ENCODE data around the gene PLEKHA5. TPM values are rescaled to one million over a fixed set of nuclear protein-coding genes. Genes with fewer than 3 reads are reported as not detected.

PLEKHA5 gene
- total RNA-seq, 4 donors from 2014 or later: 26.9 to 78.0 (median 39.6) TPM

- H3K9me3 ChIP-seq: no peaks in the 10 kb centered on the region
- TF ChIP-seq, protein P1, sequence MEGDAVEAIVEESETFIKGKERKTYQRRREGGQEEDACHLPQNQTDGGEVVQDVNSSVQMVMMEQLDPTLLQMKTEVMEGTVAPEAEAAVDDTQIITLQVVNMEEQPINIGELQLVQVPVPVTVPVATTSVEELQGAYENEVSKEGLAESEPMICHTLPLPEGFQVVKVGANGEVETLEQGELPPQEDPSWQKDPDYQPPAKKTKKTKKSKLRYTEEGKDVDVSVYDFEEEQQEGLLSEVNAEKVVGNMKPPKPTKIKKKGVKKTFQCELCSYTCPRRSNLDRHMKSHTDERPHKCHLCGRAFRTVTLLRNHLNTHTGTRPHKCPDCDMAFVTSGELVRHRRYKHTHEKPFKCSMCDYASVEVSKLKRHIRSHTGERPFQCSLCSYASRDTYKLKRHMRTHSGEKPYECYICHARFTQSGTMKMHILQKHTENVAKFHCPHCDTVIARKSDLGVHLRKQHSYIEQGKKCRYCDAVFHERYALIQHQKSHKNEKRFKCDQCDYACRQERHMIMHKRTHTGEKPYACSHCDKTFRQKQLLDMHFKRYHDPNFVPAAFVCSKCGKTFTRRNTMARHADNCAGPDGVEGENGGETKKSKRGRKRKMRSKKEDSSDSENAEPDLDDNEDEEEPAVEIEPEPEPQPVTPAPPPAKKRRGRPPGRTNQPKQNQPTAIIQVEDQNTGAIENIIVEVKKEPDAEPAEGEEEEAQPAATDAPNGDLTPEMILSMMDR (IDR thresholded peaks at IDR 0.05): no peak
- TF ChIP-seq POLR2AphosphoS5 (IDR thresholded peaks at IDR 0.05) (no peak), EP300 (IDR thresholded peaks at IDR 0.05; ENCODE audit: low read depth) (no peak), POLR2A (IDR thresholded peaks at IDR 0.05) (no peak)
These were observed 117.4 kb downstream of the PLEKHA5 start for GRCh38 chr12:19246933-19247332.

GRCh38 chr12:19248929-19249602, 119.5 kb downstream of the PLEKHA5 start:
- Histone ChIP-seq H3K4me1 (peaks cover 0 to 5% (median 2%) of the 10 kb centered on the region in 4 donors), H3K4me3 (no peak overlapping the region), H3K36me3 (no peaks in the 10 kb centered on the region), H3K27ac (no peak overlapping the region), H3K9me3 (no peaks in the 10 kb centered on the region), H3K27me3 (no peaks in the 10 kb centered on the region)
- intact Hi-C loops (cut with DNase I; ENCODE audit: low total_unique reads) (no loop called here), in situ Hi-C loops (cut with MboI; ENCODE audit: low pct_ligation_motif_present in 1 of 4, low pct_unique_long_range_greater_than_20kb in 1 of 4, low sequenced_read_pairs in 3 of 4) (no loop called here)
- DNase-seq: no peak
- TF ChIP-seq, protein P1 (IDR thresholded peaks at IDR 0.05): no peak
- TF ChIP-seq POLR2AphosphoS5 (IDR thresholded peaks at IDR 0.05): no peak
- no peak for TF ChIP-seq EP300 (IDR thresholded peaks at IDR 0.05; ENCODE audit: low read depth)
- TF ChIP-seq POLR2A (IDR thresholded peaks at IDR 0.05): no peak
- 74 to 81% methylated on average over 3 of the region's 3 CpGs for WGBS, 2 donors (ENCODE audit: low coverage in 1 of 2)

More at GRCh38 chr12:19246933-19247332, 117.4 kb downstream of the PLEKHA5 start:
- H3K36me3 ChIP-seq: no peaks in the 10 kb centered on the region
- no peak for DNase-seq
- peaks cover 0 to 7% (median 3%) of the 10 kb centered on the region in 4 donors for H3K4me1 ChIP-seq
- intact Hi-C loops (cut with DNase I; ENCODE audit: low total_unique reads): no loop called here
- no peaks in the 10 kb centered on the region for H3K27me3 ChIP-seq
- no peak overlapping the region for H3K27ac ChIP-seq
- H3K4me3 ChIP-seq: no peak overlapping the region
- WGBS, 2 donors (ENCODE audit: low coverage in 1 of 2): 76 to 84% methylated on average over 2 to 4 of the region's 4 CpGs
- in situ Hi-C loops (cut with MboI; ENCODE audit: low pct_ligation_motif_present in 1 of 4, low pct_unique_long_range_greater_than_20kb in 1 of 4, low sequenced_read_pairs in 3 of 4): no loop called here

DNA sequence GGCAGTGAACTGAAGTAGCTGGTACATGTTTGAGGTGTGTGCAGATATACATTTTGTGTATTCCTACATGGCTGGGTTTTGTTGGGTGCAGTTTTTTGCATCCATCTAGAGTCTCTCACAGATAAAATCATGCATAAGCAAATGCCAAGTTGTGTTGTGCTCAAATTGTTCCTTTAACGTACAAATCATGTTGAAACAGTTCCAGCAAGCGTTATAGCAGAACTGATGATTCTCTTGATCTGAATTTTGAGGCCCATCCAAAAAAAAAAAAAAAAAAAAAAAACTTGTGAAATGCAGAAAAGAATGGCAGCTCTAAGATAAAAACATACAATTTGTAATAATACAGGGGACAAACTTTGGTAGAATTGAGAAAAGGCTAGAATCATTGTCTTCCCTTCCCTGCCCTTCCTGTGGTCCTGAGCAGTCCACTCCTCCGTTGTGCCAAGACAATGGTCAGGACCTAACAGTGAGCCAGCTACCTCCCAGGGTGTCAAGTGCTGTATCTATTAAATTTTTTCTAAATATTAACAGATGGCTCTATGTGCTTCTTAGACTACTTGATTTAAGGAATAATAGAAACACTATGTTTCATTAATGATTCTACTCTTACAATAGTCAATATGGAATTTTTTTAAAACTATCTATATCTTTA, 122.1 kb downstream of the PLEKHA5 start:
- H3K9me3 ChIP-seq: no peaks in the 10 kb centered on the region
- TF ChIP-seq POLR2A (IDR thresholded peaks at IDR 0.05): no peak
- TF ChIP-seq, protein P1 (IDR thresholded peaks at IDR 0.05): no peak
- no peak for TF ChIP-seq POLR2AphosphoS5 (IDR thresholded peaks at IDR 0.05)
- TF ChIP-seq EP300 (IDR thresholded peaks at IDR 0.05; ENCODE audit: low read depth): no peak
- intact Hi-C loops (cut with DNase I; ENCODE audit: low total_unique reads): no loop called here

DNA sequence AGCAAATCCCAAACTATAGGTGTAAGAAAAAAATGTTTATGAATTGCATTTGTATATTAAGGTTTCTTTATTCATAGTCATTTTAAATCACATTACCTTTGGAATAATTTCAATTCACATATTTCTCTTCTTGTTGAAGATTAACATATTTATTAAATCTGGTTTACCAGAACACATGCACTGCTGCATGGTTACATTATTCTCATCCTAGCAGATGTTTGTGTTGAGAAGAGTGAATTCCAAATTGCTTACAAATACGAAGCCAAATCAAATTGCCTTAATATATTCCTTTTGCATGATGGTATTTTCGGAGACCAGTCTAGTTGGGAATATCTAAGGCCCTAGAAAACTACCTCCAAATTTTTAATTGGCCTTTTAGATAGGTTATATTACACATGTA, 130.6 kb downstream of the PLEKHA5 start:
- intact Hi-C loops (cut with DNase I; ENCODE audit: low total_unique reads): no loop called here
- TF ChIP-seq POLR2AphosphoS5 (IDR thresholded peaks at IDR 0.05) (no peak), POLR2A (IDR thresholded peaks at IDR 0.05) (no peak), EP300 (IDR thresholded peaks at IDR 0.05; ENCODE audit: low read depth) (no peak)
- TF ChIP-seq, protein P1 (IDR thresholded peaks at IDR 0.05): no peak

More for the DNA sequence above, 122.1 kb downstream of the PLEKHA5 start:
- WGBS, 2 donors (ENCODE audit: low coverage in 1 of 2): 71 to 77% methylated on average over 3 of the region's 3 CpGs
- Histone ChIP-seq H3K27ac (no peak overlapping the region), H3K4me3 (no peak overlapping the region), H3K27me3 (no peaks in the 10 kb centered on the region), H3K4me1 (no peaks in the 10 kb centered on the region), H3K36me3 (no peaks in the 10 kb centered on the region)
- in situ Hi-C loops (cut with MboI; ENCODE audit: low pct_ligation_motif_present in 1 of 4, low pct_unique_long_range_greater_than_20kb in 1 of 4, low sequenced_read_pairs in 3 of 4): no loop called here
- DNase-seq: no peak

More for the DNA sequence above, 130.6 kb downstream of the PLEKHA5 start:
- Histone ChIP-seq H3K9me3 (no peaks in the 10 kb centered on the region), H3K27me3 (no peaks in the 10 kb centered on the region), H3K4me3 (no peak overlapping the region), H3K36me3 (no peaks in the 10 kb centered on the region), H3K27ac (no peak overlapping the region), H3K4me1 (no peaks in the 10 kb centered on the region)
- in situ Hi-C loops (cut with MboI; ENCODE audit: low pct_ligation_motif_present in 1 of 4, low pct_unique_long_range_greater_than_20kb in 1 of 4, low sequenced_read_pairs in 3 of 4): no loop called here
- no peak for DNase-seq
- WGBS, 2 donors (ENCODE audit: low coverage in 1 of 2): 85 to 94% methylated on average over 2 of the region's 2 CpGs
